PFSK-1 (cell line): Measurements from ENCODE around the gene GARIN5B.
A peak's percentile ranks its signal among the peaks of the same experiment; 100 is the strongest.

Experiments used
- FOXP2 ChIP-seq: optimal IDR thresholded peaks from 2 replicates; pipeline ENCODE3; 2011; ENCODE audit warnings: borderline replicate concordance, control low read depth, inconsistent platforms; ENCODE audit not compliant: insufficient read depth; ENCODE audit errors: extremely low read length, extremely low read depth
- POLR2AphosphoS5 ChIP-seq: IDR thresholded peaks from 2 replicates; pipeline ENCODE4 v1.6.1; 2012; ENCODE audit warnings: low read depth, mild to moderate bottlenecking, control low read depth, low read length, moderate library complexity
- SIN3A ChIP-seq: IDR thresholded peaks from 2 replicates; pipeline ENCODE4 v1.6.1; 2012; ENCODE audit warnings: mild to moderate bottlenecking, low read length, moderate library complexity, borderline replicate concordance; ENCODE audit not compliant: insufficient read depth
- TAF1 ChIP-seq: IDR thresholded peaks from 2 replicates; pipeline ENCODE4 v1.6.1; 2012; ENCODE audit warnings: low read length, control low read depth, borderline replicate concordance; ENCODE audit not compliant: insufficient read depth
- TF ChIP-seq, protein P1 (sequence below), 2 experiments: IDR thresholded peaks; 2 replicates each; pipeline versions ENCODE4 v1.6.1 to v1.8.0; 2011 to 2012; ENCODE audit warnings: low read depth in 2 of 2, low read length in 2 of 2, control low read depth in 1 of 2, inconsistent platforms in 1 of 2, mild to moderate bottlenecking in 1 of 2, moderate library complexity in 1 of 2; ENCODE audit not compliant: insufficient read depth in 1 of 2

The GARIN5B gene

DNA sequence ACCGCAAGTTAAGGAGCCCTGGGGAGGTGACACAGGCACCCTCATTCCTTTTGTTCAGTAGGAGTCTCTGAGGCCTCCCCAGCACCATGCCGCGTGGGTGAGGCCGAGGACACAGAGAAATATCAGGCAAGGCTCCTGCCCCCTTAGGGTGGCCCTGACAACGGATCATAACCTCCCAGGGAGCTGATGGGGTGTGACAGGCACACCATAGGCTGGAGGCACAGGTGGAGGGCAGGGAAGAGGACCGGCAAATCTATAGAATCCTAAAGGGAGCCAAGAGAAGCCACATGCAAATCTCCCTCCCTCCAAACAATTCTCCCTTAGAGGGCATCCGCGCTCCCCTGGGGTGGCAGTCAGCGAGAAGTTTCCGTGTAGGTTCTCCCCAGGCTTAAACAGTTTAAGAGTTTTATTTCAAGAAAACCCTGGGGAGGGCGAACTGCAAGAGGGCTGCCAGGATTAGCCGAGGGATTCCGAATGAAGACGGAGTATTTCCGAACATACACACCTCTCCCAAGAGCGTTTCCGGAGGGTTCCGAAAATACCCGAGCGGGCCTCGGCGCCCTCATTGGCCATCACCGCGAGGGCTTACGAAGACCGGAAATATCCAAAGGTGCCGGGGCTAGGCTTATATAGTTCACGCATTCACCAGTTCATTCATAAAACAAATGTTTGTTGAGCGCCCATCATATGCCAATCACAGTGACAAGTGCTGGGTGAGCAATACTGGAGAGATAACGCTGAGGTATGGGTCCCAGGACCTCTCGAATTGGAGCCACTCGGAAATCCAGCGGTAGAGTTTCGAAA lies 22.1 kb upstream of the GARIN5B start:
- TF ChIP-seq FOXP2 (no peak), TAF1 (0 out of 2 replicates have a peak, but pooled peaks have one; percentile 32)

GRCh38 chr19:55384131-55384919 lies 21.3 kb upstream of the GARIN5B start, which contains the start of gene TMEM238:
TSS of gene TMEM238 (minus strand) at chr19:55384292. CDS start at chr19:55384259, 33 bp downstream.
- TF ChIP-seq, protein P1, sequence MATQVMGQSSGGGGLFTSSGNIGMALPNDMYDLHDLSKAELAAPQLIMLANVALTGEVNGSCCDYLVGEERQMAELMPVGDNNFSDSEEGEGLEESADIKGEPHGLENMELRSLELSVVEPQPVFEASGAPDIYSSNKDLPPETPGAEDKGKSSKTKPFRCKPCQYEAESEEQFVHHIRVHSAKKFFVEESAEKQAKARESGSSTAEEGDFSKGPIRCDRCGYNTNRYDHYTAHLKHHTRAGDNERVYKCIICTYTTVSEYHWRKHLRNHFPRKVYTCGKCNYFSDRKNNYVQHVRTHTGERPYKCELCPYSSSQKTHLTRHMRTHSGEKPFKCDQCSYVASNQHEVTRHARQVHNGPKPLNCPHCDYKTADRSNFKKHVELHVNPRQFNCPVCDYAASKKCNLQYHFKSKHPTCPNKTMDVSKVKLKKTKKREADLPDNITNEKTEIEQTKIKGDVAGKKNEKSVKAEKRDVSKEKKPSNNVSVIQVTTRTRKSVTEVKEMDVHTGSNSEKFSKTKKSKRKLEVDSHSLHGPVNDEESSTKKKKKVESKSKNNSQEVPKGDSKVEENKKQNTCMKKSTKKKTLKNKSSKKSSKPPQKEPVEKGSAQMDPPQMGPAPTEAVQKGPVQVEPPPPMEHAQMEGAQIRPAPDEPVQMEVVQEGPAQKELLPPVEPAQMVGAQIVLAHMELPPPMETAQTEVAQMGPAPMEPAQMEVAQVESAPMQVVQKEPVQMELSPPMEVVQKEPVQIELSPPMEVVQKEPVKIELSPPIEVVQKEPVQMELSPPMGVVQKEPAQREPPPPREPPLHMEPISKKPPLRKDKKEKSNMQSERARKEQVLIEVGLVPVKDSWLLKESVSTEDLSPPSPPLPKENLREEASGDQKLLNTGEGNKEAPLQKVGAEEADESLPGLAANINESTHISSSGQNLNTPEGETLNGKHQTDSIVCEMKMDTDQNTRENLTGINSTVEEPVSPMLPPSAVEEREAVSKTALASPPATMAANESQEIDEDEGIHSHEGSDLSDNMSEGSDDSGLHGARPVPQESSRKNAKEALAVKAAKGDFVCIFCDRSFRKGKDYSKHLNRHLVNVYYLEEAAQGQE (IDR thresholded peaks at IDR 0.05; ENCODE audit: insufficient read depth in 1 of 2, low read depth in 2 of 2, low read length in 2 of 2): no peak
- no peak for TF ChIP-seq FOXP2
- no peak for TF ChIP-seq TAF1
- TF ChIP-seq SIN3A: no peak
- no peak for TF ChIP-seq POLR2AphosphoS5

DNA sequence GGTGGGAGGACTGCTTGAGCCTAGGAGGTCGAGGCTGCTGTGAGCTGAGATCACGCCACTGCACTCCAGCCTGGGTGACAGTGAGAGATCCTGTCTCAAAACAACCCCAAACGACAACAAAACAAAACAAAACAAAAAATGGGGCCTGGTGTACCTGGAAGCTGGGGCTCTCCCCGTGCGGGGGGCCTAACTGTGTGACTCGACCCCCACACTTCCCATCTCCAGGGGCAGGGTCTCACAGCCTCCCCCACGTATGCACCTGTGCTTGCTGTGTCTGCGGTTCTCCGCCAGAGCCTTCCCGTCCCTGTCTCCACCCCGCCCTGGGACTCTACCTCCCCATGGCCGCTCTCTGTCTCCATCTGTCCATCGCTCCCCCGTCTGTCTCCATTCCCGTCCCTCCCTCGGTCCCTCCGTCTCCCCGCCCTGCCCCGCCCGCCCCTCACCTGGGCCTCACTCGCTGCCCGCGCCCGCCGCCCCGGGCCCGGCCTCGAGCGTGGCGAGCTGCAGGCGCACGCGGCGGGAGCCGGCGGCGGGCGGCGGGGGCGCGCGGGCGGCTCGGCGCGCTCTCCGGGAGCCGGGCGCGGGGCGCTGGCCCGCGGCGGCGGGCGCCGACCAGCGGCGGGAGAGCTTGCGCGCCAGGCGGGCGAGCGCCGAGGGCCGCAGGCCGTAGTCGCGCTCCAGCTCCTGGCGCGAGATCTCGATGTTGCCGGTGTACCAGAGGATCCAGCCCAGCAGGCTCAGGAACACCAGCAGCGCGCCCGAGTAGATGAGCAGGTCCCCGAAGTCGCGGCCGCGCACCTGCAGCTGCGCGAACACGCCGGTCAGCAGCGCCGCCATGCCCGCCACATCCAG lies 20.4 kb upstream of the GARIN5B start:
- no peak for TF ChIP-seq POLR2AphosphoS5
- no peak for TF ChIP-seq FOXP2
- TF ChIP-seq SIN3A: no peak
- TF ChIP-seq, protein P1 (IDR thresholded peaks at IDR 0.05; ENCODE audit: insufficient read depth in 1 of 2, low read depth in 2 of 2, low read length in 2 of 2): no peak
- TF ChIP-seq TAF1: no peak

GRCh38 chr19:55382522-55383054 lies 19.5 kb upstream of the GARIN5B start:
- no peak for TF ChIP-seq TAF1

DNA sequence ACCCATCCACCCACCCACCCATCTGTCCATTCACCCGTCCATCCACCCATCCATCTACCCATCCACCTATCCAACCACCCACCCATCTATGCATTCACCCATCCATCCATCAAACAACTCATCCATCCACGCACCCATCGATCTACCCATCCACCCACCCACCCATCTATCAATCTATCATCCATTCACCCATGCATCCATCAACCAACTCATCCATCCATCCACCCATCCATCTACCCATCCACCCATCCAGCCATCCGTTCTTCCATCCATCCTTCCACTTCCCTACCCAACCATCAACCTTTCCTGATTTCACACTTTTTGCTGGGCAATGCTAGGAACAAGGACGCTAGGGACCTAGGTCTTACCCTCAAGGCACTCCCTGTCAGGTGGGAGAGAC lies 19.0 kb upstream of the GARIN5B start:
- TF ChIP-seq SIN3A (no peak), FOXP2 (no peak), TAF1 (no peak), POLR2AphosphoS5 (no peak)
- TF ChIP-seq, protein P1 (IDR thresholded peaks at IDR 0.05; ENCODE audit: insufficient read depth in 1 of 2, low read depth in 2 of 2, low read length in 2 of 2): no peak
